ENCODE results near the gene PITPNB. TPM values are rescaled to one million over a fixed set of nuclear protein-coding genes. Genes with fewer than 3 reads are reported as not detected.

Gene PITPNB
- total and polyA plus RNA-seq, 3 donors from 2014 or later = 39.9 to 49.4 (median 41.9) TPM

- TF ChIP-seq CTCF (IDR thresholded peaks at IDR 0.05) = no peak
- TF ChIP-seq POLR2A (IDR thresholded peaks at IDR 0.05) = no peak
- DNase-seq = peak; percentile 12
- Histone ChIP-seq H3K27ac (peak overlapping the region in 1 of 2 donors; percentile 60), H3K4me3 (no peak overlapping the region), H3K27me3 (no peaks in the 10 kb centered on the region), H3K4me1 (peaks cover 11% of the 10 kb centered on the region), H3K9me3 (no peaks in the 10 kb centered on the region), H3K36me3 (ENCODE audit: low read depth, missing control alignments) (no peaks in the 10 kb centered on the region)
- intact Hi-C loops (cut with DNase I; ENCODE audit: low total_unique reads) = no loop called here
- WGBS, 2 donors = 72 to 78% methylated on average over 7 of the region's 7 CpGs
These were observed 75.6 kb downstream of the PITPNB start for GRCh38 chr22:27843441-27843840.

GRCh38 chr22:27842669-27843431 lies 76.2 kb downstream of the PITPNB start:
- no peak overlapping the region for H3K4me3 ChIP-seq
- peak overlapping the region in 1 of 2 donors; percentile 60 for H3K27ac ChIP-seq
- whole genome bisulfite sequencing, 2 donors = 52 to 72% methylated on average over 15 of the region's 15 CpGs
- no peaks in the 10 kb centered on the region for H3K36me3 ChIP-seq (ENCODE audit: low read depth, missing control alignments)
- DNase-seq = peak; percentile 14
- H3K4me1 ChIP-seq = peaks cover 11% of the 10 kb centered on the region
- no peaks in the 10 kb centered on the region for H3K27me3 ChIP-seq
- TF ChIP-seq CTCF (IDR thresholded peaks at IDR 0.05) (no peak), POLR2A (IDR thresholded peaks at IDR 0.05) (no peak)
- intact Hi-C loops (cut with DNase I; ENCODE audit: low total_unique reads) = no loop called here
- H3K9me3 ChIP-seq = no peaks in the 10 kb centered on the region

GRCh38 chr22:27842201-27842600 lies 76.9 kb downstream of the PITPNB start:
- no peak for DNase-seq
- Histone ChIP-seq H3K9me3 (no peaks in the 10 kb centered on the region), H3K36me3 (ENCODE audit: low read depth, missing control alignments) (no peaks in the 10 kb centered on the region), H3K4me3 (no peak overlapping the region), H3K27me3 (no peaks in the 10 kb centered on the region), H3K27ac (peak overlapping the region in 1 of 2 donors; percentile 60), H3K4me1 (peaks cover 11% of the 10 kb centered on the region)
- no peak for TF ChIP-seq POLR2A (IDR thresholded peaks at IDR 0.05)
- TF ChIP-seq CTCF (IDR thresholded peaks at IDR 0.05) = no peak
- WGBS, 2 donors = 60 to 75% methylated on average over 1 of the region's 1 CpG
- intact Hi-C loops (cut with DNase I; ENCODE audit: low total_unique reads) = no loop called here

GRCh38 chr22:27840436-27840835 lies 78.6 kb downstream of the PITPNB start:
- intact Hi-C loops (cut with DNase I; ENCODE audit: low total_unique reads) = no loop called here
- DNase-seq = peak; percentile 11
- TF ChIP-seq CTCF (IDR thresholded peaks at IDR 0.05) (no peak), POLR2A (IDR thresholded peaks at IDR 0.05) (no peak)
- Histone ChIP-seq H3K27ac (no peak overlapping the region), H3K36me3 (ENCODE audit: low read depth, missing control alignments) (no peaks in the 10 kb centered on the region), H3K4me3 (no peak overlapping the region), H3K27me3 (no peaks in the 10 kb centered on the region), H3K4me1 (peaks cover 11% of the 10 kb centered on the region), H3K9me3 (no peaks in the 10 kb centered on the region)
- WGBS, 2 donors = 87% methylated on average over 7 of the region's 7 CpGs

Measured in testis (tissue), 3 donors.